GM10248 (cell line): ENCODE data around the gene MUC2.

ENCODE experiments used
- CTCF ChIA-PET: fragments of 300-600 bp; sonication (Branson Sonifier 250); formaldehyde crosslinking; extraction: SDS; loops from one replicate; lab custom pipeline; 2021; ENCODE audit warnings: antibody characterized with exemption; lab: Yijun Ruan, JAX
- POLR2A ChIA-PET: fragments of 350-650 bp; sonication (Branson Sonifier 250); formaldehyde crosslinking; extraction: SDS; loops from one replicate; lab custom pipeline; 2020; ENCODE audit warnings: antibody characterized with exemption; lab: Yijun Ruan, JAX
- DNase-seq: peaks from one replicate; pipeline ENCODE4 v3.0.0; 2012; ENCODE audit errors: extremely low spot score
- TF ChIP-seq, protein P1 (sequence below): IDR thresholded peaks from 2 replicates; pipeline ENCODE4 v1.5.1; 2012; ENCODE audit warnings: mild to moderate bottlenecking, low read depth; ENCODE audit errors: extremely low read depth, missing control alignments, control extremely low read depth

Gene MUC2

DNA sequence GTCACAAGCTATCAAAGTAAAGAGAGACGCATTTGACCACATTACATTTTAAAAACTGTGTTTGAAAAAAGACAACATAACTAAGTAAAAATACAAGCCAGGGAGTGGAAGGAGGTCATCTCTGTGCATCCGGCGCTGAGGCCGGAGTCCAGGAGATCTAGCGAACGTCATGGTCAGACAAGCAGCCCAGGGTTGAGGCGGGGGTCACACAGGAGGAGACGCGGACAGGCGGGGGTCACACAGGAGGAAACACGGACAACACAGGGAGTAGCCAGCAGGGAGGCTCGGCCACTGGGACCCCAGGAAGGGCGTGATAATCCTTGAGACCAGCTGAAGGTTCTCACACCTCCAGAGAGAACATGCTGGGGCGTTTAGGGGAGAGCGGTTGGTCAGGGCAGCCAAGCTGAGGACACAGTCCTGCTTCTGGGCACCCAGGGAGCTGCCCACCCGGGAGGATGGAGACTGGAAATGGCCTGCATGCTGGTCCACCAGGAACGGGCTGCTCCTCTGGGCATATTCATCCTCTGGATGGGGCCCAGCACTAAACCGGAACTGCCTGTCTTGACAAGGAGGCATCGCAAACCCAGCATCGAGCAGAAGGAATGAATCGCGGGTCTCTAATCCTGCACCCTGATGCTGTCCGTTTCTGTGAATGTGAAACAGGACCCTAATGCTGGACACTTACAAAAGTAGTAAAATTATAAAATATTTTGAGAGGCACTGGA lies 42.2 kb downstream of the MUC2 start:
- POLR2A ChIA-PET: no interaction called here
- CTCF ChIA-PET: no interaction called here
- DNase-seq: no peak
- TF ChIP-seq, protein P1, sequence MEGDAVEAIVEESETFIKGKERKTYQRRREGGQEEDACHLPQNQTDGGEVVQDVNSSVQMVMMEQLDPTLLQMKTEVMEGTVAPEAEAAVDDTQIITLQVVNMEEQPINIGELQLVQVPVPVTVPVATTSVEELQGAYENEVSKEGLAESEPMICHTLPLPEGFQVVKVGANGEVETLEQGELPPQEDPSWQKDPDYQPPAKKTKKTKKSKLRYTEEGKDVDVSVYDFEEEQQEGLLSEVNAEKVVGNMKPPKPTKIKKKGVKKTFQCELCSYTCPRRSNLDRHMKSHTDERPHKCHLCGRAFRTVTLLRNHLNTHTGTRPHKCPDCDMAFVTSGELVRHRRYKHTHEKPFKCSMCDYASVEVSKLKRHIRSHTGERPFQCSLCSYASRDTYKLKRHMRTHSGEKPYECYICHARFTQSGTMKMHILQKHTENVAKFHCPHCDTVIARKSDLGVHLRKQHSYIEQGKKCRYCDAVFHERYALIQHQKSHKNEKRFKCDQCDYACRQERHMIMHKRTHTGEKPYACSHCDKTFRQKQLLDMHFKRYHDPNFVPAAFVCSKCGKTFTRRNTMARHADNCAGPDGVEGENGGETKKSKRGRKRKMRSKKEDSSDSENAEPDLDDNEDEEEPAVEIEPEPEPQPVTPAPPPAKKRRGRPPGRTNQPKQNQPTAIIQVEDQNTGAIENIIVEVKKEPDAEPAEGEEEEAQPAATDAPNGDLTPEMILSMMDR: no peak

DNA sequence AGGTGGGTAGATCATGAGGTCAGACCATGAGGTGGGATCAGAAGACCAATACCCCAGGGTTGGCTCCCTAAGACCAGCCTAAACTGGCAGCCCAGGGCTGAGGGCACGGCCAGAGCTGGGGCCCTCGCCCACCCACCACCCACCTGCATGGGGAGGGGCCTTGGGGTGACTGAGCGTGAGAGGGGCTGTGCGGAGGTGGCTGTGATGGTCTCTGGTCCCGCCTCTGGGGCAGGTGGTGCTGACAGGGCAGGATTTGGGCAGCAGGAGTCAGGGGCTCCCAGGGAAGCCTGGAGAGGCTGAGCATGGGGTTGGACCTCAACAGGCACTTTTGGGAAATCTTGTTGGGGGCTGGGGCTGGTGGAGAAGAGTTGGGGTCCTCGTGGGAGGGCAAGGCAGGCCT lies 43.3 kb downstream of the MUC2 start:
- CTCF ChIA-PET: no interaction called here
- TF ChIP-seq, protein P1: no peak
- POLR2A ChIA-PET: no interaction called here
- no peak for DNase-seq

DNA sequence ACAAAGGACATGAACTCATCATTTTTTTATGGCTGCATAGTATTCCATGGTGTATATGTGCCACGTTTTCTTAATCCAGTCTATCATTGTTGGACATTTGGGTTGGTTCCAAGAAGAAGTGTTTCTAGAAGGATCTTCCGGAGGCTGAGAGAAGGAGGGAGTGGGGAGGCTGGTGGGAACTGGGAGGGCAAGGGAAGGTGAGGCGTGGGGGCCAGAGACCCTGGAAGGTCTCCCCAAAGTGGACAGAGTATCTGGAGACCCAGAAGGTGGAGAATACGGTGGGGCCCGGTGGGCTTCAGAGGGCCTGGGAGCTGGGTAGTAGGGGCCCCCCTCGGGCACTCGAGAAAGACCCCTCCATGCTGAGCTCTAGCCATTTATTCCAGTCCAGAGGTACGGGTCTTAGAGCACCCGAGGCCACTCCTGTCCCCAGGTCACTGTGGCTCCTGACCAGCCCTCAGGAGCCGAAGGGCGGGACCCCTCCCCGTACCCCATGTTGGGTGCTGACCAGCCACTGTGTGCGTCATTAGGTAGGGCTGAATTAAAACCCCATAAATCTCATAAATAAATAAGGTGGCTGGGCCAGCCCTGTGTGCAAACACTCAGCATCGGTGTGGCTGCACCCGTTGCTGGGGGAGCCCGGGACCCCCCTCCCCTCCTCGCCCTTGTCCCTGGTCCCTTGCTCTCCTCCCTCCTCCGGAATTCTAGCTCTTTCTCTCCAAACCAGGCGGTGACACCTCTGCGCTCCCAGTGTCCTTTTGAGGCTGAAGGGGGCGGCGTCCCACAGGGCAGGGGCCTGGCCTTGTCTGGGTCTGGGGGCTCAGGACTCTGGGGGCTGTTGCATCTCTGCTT lies 44.3 kb downstream of the MUC2 start:
- POLR2A ChIA-PET: no interaction called here
- CTCF ChIA-PET: no interaction called here
- TF ChIP-seq, protein P1: no peak
- no peak for DNase-seq

DNA sequence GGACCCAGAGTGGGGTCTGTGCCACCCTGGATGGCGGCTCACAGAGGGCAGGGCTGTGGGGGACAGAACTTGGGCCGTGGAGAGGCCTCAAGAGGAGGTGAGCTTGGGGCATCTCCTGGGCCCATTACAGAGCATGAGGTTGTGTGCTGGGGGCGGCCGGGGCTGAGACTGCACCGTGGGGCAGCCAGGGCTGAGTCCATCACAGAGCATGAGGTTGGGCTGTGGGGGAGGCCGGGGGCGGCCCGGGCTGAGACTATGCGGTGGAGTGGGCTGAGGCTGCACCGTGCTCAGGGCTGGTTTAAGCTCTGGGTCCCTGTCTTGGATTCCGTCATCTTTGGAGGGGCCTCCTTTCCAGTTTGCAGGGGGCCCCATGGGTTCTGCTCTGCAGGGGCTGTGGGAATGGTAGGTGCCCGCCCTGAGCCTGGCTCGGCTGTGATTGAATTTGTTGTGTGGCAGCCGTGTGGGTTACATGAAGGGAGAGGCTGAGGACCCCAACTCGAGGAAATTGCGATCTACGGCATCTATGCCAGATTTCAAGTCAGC lies 45.0 kb downstream of the MUC2 start:
- CTCF ChIA-PET: no interaction called here
- POLR2A ChIA-PET: no interaction called here
- TF ChIP-seq, protein P1: no peak
- DNase-seq: no peak

DNA sequence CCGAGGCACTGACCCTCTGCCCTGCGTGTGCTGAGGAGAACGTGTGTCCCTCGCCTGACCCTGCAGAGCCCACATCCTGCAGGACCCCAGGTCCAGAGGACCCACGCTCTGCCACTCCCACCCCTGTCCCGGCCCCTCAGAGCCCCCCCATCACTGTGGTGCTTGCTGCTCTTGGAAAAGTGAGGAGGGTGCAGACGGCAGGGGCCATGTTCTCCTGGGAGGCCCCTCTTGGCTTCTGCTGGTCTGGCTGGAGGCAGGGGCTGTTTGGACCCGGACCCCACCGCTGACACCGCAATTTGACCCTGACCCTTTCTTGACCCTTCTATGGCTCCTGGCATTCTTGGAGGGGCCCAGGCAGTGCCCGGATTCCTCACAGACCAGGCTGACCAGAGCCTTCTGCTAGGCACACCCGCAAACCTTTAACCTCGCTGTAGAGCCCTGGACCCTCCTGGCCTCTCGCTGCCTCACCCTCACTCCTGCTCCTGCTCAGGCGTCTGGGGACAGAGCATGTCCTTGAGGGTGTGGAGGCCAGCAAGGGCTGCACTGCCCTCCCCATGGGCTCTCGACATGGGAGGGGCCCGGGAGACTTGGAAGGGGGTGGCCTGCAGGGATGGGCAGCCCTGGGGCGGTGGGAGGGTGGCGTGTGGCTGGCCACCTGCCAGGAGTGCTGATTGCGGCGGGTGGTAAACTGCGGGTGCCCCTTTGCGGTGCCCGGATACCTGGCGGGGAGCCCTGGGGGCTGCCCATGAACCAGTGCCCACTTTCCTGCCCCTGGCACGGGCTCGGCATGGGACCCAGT lies 46.1 kb downstream of the MUC2 start:
- TF ChIP-seq, protein P1: no peak
- ChIA-PET CTCF (no interaction called here), POLR2A (no interaction called here)
- DNase-seq: no peak

DNA sequence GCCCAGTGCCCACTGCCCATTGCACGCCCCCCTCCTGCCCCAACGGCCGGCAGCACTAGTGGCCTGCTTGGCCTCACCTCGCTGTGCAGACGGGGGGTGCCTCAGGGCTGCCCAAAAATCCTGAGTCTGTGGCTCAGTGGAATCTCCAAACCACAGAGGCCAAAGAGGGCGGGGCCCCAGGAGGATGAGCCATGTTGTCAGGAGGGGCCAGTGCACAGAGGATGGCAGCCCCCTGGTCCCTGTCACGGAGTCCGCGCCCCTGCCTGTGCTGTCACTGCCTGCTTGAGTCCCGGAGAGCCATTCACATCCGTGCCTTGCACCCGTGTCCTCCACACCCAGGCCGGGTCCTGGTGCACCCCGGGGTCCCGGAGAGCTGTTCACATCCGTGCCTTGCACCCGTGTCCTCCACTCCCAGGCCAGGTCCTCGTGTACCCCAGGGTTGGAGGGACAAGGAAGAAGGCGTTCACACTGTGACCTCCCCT lies 46.7 kb downstream of the MUC2 start:
- no peak for DNase-seq
- TF ChIP-seq, protein P1: no peak
- ChIA-PET CTCF (no interaction called here), POLR2A (no interaction called here)
